Testis (tissue), 3 donors: ENCODE data around the gene AQP2. TPM values are rescaled to one million over a fixed set of nuclear protein-coding genes. Genes with fewer than 3 reads are reported as not detected.

Source experiments
- DNase-seq: peaks from one replicate; pipeline ENCODE4 v3.0.0-alpha.2; 2019
- H3K27ac ChIP-seq, 2 donors: fragments of 200-600 bp; sonication (generic); one replicate each; pipeline ENCODE4 v1.5.1; 2019
- H3K27me3 ChIP-seq: fragments of 200-600 bp; sonication (generic); one replicate; pipeline ENCODE4 v1.5.1; 2019
- H3K36me3 ChIP-seq: fragments of 200-600 bp; sonication (generic); one replicate; pipeline ENCODE4 v1.5.1; 2017; ENCODE audit warnings: low read depth; ENCODE audit errors: missing control alignments
- H3K4me1 ChIP-seq: fragments of 200-600 bp; sonication (generic); one replicate; pipeline ENCODE4 v1.5.1; 2019
- H3K4me3 ChIP-seq, 2 donors: fragments of 200-600 bp; sonication (generic); one replicate each; pipeline ENCODE4 v1.5.1; 2017 to 2019
- H3K9me3 ChIP-seq: fragments of 200-600 bp; sonication (generic); one replicate; pipeline ENCODE4 v1.5.1; 2017
- CTCF ChIP-seq, 3 experiments: fragments of 450-650 bp in 2 of 3; fragments of 200-600 bp in 1 of 3; sonication (generic) in 1 of 3; IDR thresholded peaks; one replicate each; pipeline ENCODE4 v1.5.1; 2016 to 2019; ENCODE audit warnings: antibody characterized with exemption in 3 of 3, mild to moderate bottlenecking in 2 of 3, moderate library complexity in 1 of 3
- POLR2A ChIP-seq: fragments of 450-650 bp; IDR thresholded peaks from one replicate; pipeline ENCODE4 v1.6.1; 2017; ENCODE audit warnings: antibody characterized with exemption, mild to moderate bottlenecking, moderate library complexity
- WGBS, 2 donors: methylation state at CpG; one replicate each; pipeline ENCODE4 v1.1.5; 2018; 5-methylcytosine and 5-hydroxymethylcytosine counted together
- intact Hi-C: fragments of 100-400 bp; cut with DNase I; formaldehyde crosslinking; loops from one replicate; pipeline ENCODE4 v1.15.1; 2023; ENCODE audit warnings: low total_unique reads
- polyA plus RNA-seq: library from polyadenylated mRNA; stranded (reverse); fragments of 350-450 nt; fragmentation: Illumina TruSeq; extraction: RNeasy Lipid Tissue Mini Kit (QIAGEN cat#74804); gene quantifications from one replicate; pipeline ENCODE4 v1.2.3, GENCODE V29; 2014; ENCODE audit warnings: low read depth, low replicate concordance; ENCODE audit not compliant: insufficient read depth
- total RNA-seq, 2 donors: library from RNA; depleted of rRNA; stranded (reverse); fragments of >200 nt; gene quantifications; one replicate each; pipeline ENCODE4 v1.2.3, GENCODE V29; 2016

The AQP2 gene
- total and polyA plus RNA-seq, 3 donors from 2014 or later, result 0.79 to 1.9 (median 1.1) TPM

DNA sequence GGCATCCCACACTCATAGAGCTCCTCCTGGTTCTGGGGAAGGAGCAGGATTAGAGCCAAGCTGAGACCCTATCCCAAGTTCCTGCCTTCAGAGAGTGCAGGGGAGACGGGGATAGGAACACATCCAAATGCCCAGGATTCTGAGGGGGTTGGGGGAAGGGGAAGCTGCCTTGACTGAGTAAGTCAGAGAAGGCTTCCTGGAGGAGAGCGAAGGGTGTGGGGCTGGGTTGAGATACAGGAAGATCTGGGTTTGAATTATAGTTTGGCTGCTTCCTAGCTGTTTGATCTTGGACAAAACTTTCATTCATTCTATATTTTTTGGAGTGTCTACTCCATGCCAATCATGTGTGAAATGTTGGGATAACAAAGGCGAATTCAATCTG is 8.0 kb upstream of the AQP2 start:
- Histone ChIP-seq H3K4me3 (no peak overlapping the region), H3K27me3 (no peaks in the 10 kb centered on the region), H3K36me3 (no peaks in the 10 kb centered on the region), H3K27ac (no peak overlapping the region), H3K9me3 (no peaks in the 10 kb centered on the region), H3K4me1 (peaks cover 10% of the 10 kb centered on the region)
- no peak for DNase-seq
- WGBS, 2 donors, result 96% methylated on average over 2 to 3 of the region's 3 CpGs
- intact Hi-C loops, result no loop called here
- TF ChIP-seq POLR2A (no peak), CTCF (IDR thresholded peaks at IDR 0.05) (no peak)

- Histone ChIP-seq H3K27ac (no peak overlapping the region), H3K36me3 (no peaks in the 10 kb centered on the region), H3K27me3 (no peaks in the 10 kb centered on the region), H3K9me3 (no peaks in the 10 kb centered on the region), H3K4me3 (no peak overlapping the region), H3K4me1 (peaks cover 10% of the 10 kb centered on the region)
- no peak for DNase-seq
- TF ChIP-seq CTCF (IDR thresholded peaks at IDR 0.05), result no peak
- no peak for TF ChIP-seq POLR2A
- 84 to 86% methylated on average over 8 to 14 of the region's 14 CpGs for WGBS, 2 donors
- intact Hi-C loops, result no loop called here
These were observed 7.5 kb upstream of the AQP2 start for GRCh38 chr12:49942921-49943624.

GRCh38 chr12:49943625-49943960 is 6.9 kb upstream of the AQP2 start:
- Histone ChIP-seq H3K27ac (no peak overlapping the region), H3K36me3 (no peaks in the 10 kb centered on the region), H3K4me1 (peaks cover 10% of the 10 kb centered on the region), H3K27me3 (no peaks in the 10 kb centered on the region), H3K4me3 (no peak overlapping the region), H3K9me3 (no peaks in the 10 kb centered on the region)
- intact Hi-C loops, result no loop called here
- TF ChIP-seq POLR2A (no peak), CTCF (IDR thresholded peaks at IDR 0.05) (no peak)
- DNase-seq, result no peak
- WGBS, 2 donors, result 83% methylated on average over 1 of the region's 1 CpG

- WGBS, 2 donors, result 91 to 93% methylated on average over 5 of the region's 5 CpGs
- no peaks in the 10 kb centered on the region for H3K27me3 ChIP-seq
- TF ChIP-seq POLR2A (no peak), CTCF (IDR thresholded peaks at IDR 0.05) (no peak)
- no peaks in the 10 kb centered on the region for H3K9me3 ChIP-seq
- H3K27ac ChIP-seq, result no peak overlapping the region
- DNase-seq, result no peak
- peaks cover 7% of the 10 kb centered on the region for H3K4me1 ChIP-seq
- intact Hi-C loops, result no loop called here
- H3K4me3 ChIP-seq, result no peak overlapping the region
- H3K36me3 ChIP-seq, result no peaks in the 10 kb centered on the region
These were observed 6.5 kb upstream of the AQP2 start for GRCh38 chr12:49944046-49944445.

DNA sequence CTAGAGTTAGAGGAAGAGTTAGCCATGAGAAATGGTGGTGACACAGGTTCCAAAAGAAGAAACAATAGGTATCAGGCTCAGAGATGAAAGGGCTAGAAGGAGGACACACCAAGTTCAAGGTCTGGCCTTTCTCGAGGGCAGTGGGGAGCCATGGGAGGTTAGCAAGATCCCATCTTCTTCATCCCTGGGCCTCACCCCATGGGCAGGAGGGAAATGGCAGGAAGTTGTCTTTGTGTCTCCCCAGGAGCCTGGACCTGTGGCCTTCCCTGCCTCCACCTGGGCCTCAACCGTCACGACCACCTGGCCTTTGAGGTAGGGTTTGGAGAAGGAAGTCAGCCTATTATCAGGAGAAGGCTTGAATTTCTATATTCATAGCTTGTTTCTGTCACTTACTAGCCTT is 5.8 kb upstream of the AQP2 start:
- no peak for DNase-seq
- WGBS, 2 donors, result 83 to 87% methylated on average over 3 of the region's 3 CpGs
- H3K27me3 ChIP-seq, result no peaks in the 10 kb centered on the region

More for the DNA sequence above, 5.8 kb upstream of the AQP2 start:
- Histone ChIP-seq H3K27ac (no peak overlapping the region), H3K36me3 (no peaks in the 10 kb centered on the region), H3K4me3 (no peak overlapping the region), H3K4me1 (peaks cover 2% of the 10 kb centered on the region), H3K9me3 (no peaks in the 10 kb centered on the region)
- no peak for TF ChIP-seq CTCF (IDR thresholded peaks at IDR 0.05)
- no peak for TF ChIP-seq POLR2A
- intact Hi-C loops, result no loop called here
